ENCODE measurements around the gene EPN3. TPM values are rescaled to one million over a fixed set of nuclear protein-coding genes. Genes with fewer than 3 reads are reported as not detected.

The EPN3 gene
- total RNA-seq, 4 donors from 2014 or later = not detected

GRCh38 chr17:50570032-50570431 is 37.5 kb downstream of the EPN3 start:
- TF ChIP-seq CTCF (IDR thresholded peaks at IDR 0.05) (no peak), EP300 (IDR thresholded peaks at IDR 0.05) (no peak), POLR2A (IDR thresholded peaks at IDR 0.05; ENCODE audit: low read depth) (no peak), POLR2AphosphoS5 (IDR thresholded peaks at IDR 0.05) (no peak)
- H3K4me1 ChIP-seq = peaks cover 0 to 18% (median 5%) of the 10 kb centered on the region in 4 donors
- no peaks in the 10 kb centered on the region for H3K9me3 ChIP-seq
- H3K27ac ChIP-seq (replicated peaks in 1 of 4) = no peak overlapping the region
- no peak for DNase-seq (ENCODE audit: extremely low spot score)
- H3K4me3 ChIP-seq = no peak overlapping the region
- intact Hi-C loops (cut with DNase I) = no loop called here
- no peaks in the 10 kb centered on the region for H3K36me3 ChIP-seq
- 95% methylated on average over 8 of the region's 8 CpGs for WGBS
- peaks cover 0 to 38% (median 0%) of the 10 kb centered on the region in 4 donors for H3K27me3 ChIP-seq

GRCh38 chr17:50570528-50570927 is 38.0 kb downstream of the EPN3 start:
- Histone ChIP-seq H3K9me3 (no peaks in the 10 kb centered on the region), H3K4me1 (peaks cover 0 to 13% (median under 1%) of the 10 kb centered on the region in 4 donors), H3K36me3 (no peaks in the 10 kb centered on the region), H3K27me3 (peaks cover 0 to 34% (median 0%) of the 10 kb centered on the region in 4 donors), H3K27ac (replicated peaks in 1 of 4) (no peak overlapping the region), H3K4me3 (no peak overlapping the region)
- intact Hi-C loops (cut with DNase I) = no loop called here
- TF ChIP-seq POLR2A (IDR thresholded peaks at IDR 0.05; ENCODE audit: low read depth) (no peak), CTCF (IDR thresholded peaks at IDR 0.05) (no peak), EP300 (IDR thresholded peaks at IDR 0.05) (no peak), POLR2AphosphoS5 (IDR thresholded peaks at IDR 0.05) (no peak)
- WGBS = 86% methylated on average over 6 of the region's 7 CpGs
- DNase-seq (ENCODE audit: extremely low spot score) = no peak

DNA sequence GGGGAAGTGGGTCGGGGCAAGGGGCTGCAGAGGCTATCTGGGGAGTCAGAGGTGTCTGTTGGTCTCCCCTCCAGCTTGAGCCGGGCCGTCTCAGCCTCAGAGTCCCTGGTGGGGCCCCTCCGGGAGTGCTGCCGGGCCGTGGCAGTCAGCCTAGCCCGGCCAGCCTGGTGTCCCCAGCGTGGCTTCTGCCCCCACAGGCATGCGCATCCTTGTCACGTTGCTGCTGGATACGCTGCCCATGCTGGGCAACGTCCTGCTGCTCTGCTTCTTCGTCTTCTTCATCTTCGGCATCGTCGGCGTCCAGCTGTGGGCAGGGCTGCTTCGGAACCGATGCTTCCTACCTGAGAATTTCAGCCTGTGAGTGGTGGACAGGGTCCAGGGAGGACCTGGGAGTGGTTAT is 39.1 kb downstream of the EPN3 start:
- H3K27ac ChIP-seq (replicated peaks in 1 of 4) = no peak overlapping the region
- peaks cover 0 to 6% (median 0%) of the 10 kb centered on the region in 4 donors for H3K4me1 ChIP-seq
- intact Hi-C loops (cut with DNase I) = no loop called here
- H3K27me3 ChIP-seq = peaks cover 0 to 23% (median 0%) of the 10 kb centered on the region in 4 donors
- H3K9me3 ChIP-seq = no peaks in the 10 kb centered on the region
- WGBS = 91% methylated on average over 12 of the region's 19 CpGs
- TF ChIP-seq POLR2A (IDR thresholded peaks at IDR 0.05; ENCODE audit: low read depth) (no peak), POLR2AphosphoS5 (IDR thresholded peaks at IDR 0.05) (no peak), CTCF (IDR thresholded peaks at IDR 0.05) (no peak), EP300 (IDR thresholded peaks at IDR 0.05) (no peak)
- no peak overlapping the region for H3K4me3 ChIP-seq
- DNase-seq (ENCODE audit: extremely low spot score) = no peak
- no peaks in the 10 kb centered on the region for H3K36me3 ChIP-seq

DNA sequence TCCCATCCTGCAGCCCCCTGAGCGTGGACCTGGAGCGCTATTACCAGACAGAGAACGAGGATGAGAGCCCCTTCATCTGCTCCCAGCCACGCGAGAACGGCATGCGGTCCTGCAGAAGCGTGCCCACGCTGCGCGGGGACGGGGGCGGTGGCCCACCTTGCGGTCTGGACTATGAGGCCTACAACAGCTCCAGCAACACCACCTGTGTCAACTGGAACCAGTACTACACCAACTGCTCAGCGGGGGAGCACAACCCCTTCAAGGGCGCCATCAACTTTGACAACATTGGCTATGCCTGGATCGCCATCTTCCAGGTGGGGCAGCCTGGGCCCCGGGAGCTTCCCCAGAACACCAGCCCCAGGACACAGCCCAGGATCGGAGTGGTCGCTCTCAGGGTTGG is 40.0 kb downstream of the EPN3 start:
- peaks cover 0 to 14% (median 0%) of the 10 kb centered on the region in 4 donors for H3K27me3 ChIP-seq

More for the DNA sequence above, 40.0 kb downstream of the EPN3 start:
- no peak for DNase-seq (ENCODE audit: extremely low spot score)
- no peak overlapping the region for H3K27ac ChIP-seq (replicated peaks in 1 of 4)
- no peaks in the 10 kb centered on the region for H3K4me1 ChIP-seq
- intact Hi-C loops (cut with DNase I) = no loop called here
- H3K36me3 ChIP-seq = no peaks in the 10 kb centered on the region
- H3K9me3 ChIP-seq = no peaks in the 10 kb centered on the region
- TF ChIP-seq POLR2AphosphoS5 (IDR thresholded peaks at IDR 0.05) (no peak), CTCF (IDR thresholded peaks at IDR 0.05) (no peak), EP300 (IDR thresholded peaks at IDR 0.05) (no peak), POLR2A (IDR thresholded peaks at IDR 0.05; ENCODE audit: low read depth) (no peak)
- H3K4me3 ChIP-seq = no peak overlapping the region
- 96% methylated on average over 16 of the region's 20 CpGs for WGBS
